Lower lobe of right lung (tissue), 2 donors: ENCODE results near the gene ASB8. TPM values are rescaled to one million over a fixed set of nuclear protein-coding genes. Genes with fewer than 3 reads are reported as not detected.
A peak's percentile ranks its signal among the peaks of the same experiment; 100 is the strongest.

Experiments
- ATAC-seq, 2 donors: fragments of 200-7000 bp; cut with Tn5 transposase; one replicate each; pipeline ENCODE4 v1.9.1; 2020 to 2022; ENCODE audit warnings: mild to moderate bottlenecking in 2 of 2, moderate library complexity in 2 of 2
- DNase-seq: peaks from one replicate; pipeline ENCODE4 v3.0.0-alpha.2; 2020
- H3K27ac ChIP-seq: fragments of 200-600 bp; one replicate; pipeline ENCODE4 v1.8.0; 2022
- H3K27me3 ChIP-seq: fragments of 200-600 bp; one replicate; pipeline ENCODE4 v1.8.0; 2022; ENCODE audit warnings: low read depth
- H3K36me3 ChIP-seq: fragments of 200-600 bp; one replicate; pipeline ENCODE4 v1.8.0; 2022; ENCODE audit warnings: mild to moderate bottlenecking
- H3K4me1 ChIP-seq: fragments of 200-600 bp; one replicate; pipeline ENCODE4 v1.8.0; 2022
- H3K4me3 ChIP-seq: fragments of 200-600 bp; one replicate; pipeline ENCODE4 v1.8.0; 2022; ENCODE audit warnings: mild to moderate bottlenecking
- H3K9me3 ChIP-seq: fragments of 200-600 bp; one replicate; pipeline ENCODE4 v1.8.0; 2022
- intact Hi-C: fragments of 100-400 bp; cut with DNase I; formaldehyde crosslinking; loops from one replicate; pipeline ENCODE4 v1.11.0; 2022
- total RNA-seq: library from RNA; stranded (reverse); fragmentation: NEBNext Ultra II Directional; extraction: Animal tissue kit (Norgen Biotek cat#: 25700); gene quantifications from one replicate; pipeline ENCODE4 v1.2.1, GENCODE V29; 2021
- TF ChIP-seq, protein P1 (sequence below): fragments of 200-600 bp; IDR thresholded peaks from one replicate; pipeline ENCODE4 v1.8.0; 2022; ENCODE audit warnings: antibody characterized with exemption, mild to moderate bottlenecking
- donor health status: DM: no; HTN: yes; CAD: no; lungs with severe emphysema.

The ASB8 gene
- total RNA-seq, 1 donor from 2014 or later = 40.9 TPM

- TF ChIP-seq, protein P1, sequence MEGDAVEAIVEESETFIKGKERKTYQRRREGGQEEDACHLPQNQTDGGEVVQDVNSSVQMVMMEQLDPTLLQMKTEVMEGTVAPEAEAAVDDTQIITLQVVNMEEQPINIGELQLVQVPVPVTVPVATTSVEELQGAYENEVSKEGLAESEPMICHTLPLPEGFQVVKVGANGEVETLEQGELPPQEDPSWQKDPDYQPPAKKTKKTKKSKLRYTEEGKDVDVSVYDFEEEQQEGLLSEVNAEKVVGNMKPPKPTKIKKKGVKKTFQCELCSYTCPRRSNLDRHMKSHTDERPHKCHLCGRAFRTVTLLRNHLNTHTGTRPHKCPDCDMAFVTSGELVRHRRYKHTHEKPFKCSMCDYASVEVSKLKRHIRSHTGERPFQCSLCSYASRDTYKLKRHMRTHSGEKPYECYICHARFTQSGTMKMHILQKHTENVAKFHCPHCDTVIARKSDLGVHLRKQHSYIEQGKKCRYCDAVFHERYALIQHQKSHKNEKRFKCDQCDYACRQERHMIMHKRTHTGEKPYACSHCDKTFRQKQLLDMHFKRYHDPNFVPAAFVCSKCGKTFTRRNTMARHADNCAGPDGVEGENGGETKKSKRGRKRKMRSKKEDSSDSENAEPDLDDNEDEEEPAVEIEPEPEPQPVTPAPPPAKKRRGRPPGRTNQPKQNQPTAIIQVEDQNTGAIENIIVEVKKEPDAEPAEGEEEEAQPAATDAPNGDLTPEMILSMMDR = no peak
- intact Hi-C loops = no loop called here
- Histone ChIP-seq H3K9me3 (no peaks in the 10 kb centered on the region), H3K4me1 (peaks cover 14% of the 10 kb centered on the region), H3K27ac (no peak overlapping the region), H3K4me3 (no peak overlapping the region), H3K36me3 (no peaks in the 10 kb centered on the region), H3K27me3 (no peaks in the 10 kb centered on the region)
- DNase-seq = no peak
- ATAC-seq = no peak
Observed at GRCh38 chr12:48194799-48195201, 37.5 kb upstream of the ASB8 start.

- Histone ChIP-seq H3K27ac (peak overlapping the region; percentile 25), H3K4me1 (peaks cover 5% of the 10 kb centered on the region), H3K4me3 (no peak overlapping the region), H3K9me3 (no peaks in the 10 kb centered on the region), H3K27me3 (no peaks in the 10 kb centered on the region), H3K36me3 (no peaks in the 10 kb centered on the region)
- peak in 1 of 2 donors; percentile 34 for ATAC-seq
- TF ChIP-seq, protein P1 = no peak
- DNase-seq = no peak
- intact Hi-C loops = no loop called here
Observed at GRCh38 chr12:48193623-48194022, 36.3 kb upstream of the ASB8 start.

- no peak for DNase-seq
- Histone ChIP-seq H3K9me3 (no peaks in the 10 kb centered on the region), H3K4me3 (no peak overlapping the region), H3K4me1 (peaks cover 5% of the 10 kb centered on the region), H3K27me3 (no peaks in the 10 kb centered on the region), H3K36me3 (no peaks in the 10 kb centered on the region), H3K27ac (no peak overlapping the region)
- intact Hi-C loops = no loop called here
- ATAC-seq = peak in 1 of 2 donors; percentile 30
- TF ChIP-seq, protein P1 = no peak
Observed at GRCh38 chr12:48192861-48193260, 35.5 kb upstream of the ASB8 start.

DNA sequence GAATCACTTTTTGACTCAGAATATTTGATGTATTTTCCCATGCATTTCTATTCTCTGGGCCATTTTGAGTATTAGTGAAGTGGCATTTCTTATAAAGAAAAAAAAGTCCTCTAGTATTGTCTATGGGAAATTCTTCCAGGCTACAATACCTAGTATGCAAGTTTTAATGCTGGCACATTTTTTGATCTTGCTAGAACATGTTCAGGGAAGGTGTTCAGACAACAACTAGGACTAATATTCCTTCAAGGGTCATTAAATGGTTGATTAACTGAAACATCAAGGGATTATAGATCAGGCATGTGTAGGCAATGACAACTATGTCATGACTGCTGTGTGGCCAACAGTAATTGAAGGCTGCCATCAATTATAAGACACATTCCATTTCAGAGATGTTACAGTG, 33.8 kb upstream of the ASB8 start:
- Histone ChIP-seq H3K9me3 (no peaks in the 10 kb centered on the region), H3K4me3 (no peak overlapping the region), H3K36me3 (no peaks in the 10 kb centered on the region), H3K4me1 (no peaks in the 10 kb centered on the region), H3K27ac (no peak overlapping the region), H3K27me3 (no peaks in the 10 kb centered on the region)
- intact Hi-C loops = no loop called here
- ATAC-seq (no peak), DNase-seq (no peak)
- TF ChIP-seq, protein P1 = no peak

DNA sequence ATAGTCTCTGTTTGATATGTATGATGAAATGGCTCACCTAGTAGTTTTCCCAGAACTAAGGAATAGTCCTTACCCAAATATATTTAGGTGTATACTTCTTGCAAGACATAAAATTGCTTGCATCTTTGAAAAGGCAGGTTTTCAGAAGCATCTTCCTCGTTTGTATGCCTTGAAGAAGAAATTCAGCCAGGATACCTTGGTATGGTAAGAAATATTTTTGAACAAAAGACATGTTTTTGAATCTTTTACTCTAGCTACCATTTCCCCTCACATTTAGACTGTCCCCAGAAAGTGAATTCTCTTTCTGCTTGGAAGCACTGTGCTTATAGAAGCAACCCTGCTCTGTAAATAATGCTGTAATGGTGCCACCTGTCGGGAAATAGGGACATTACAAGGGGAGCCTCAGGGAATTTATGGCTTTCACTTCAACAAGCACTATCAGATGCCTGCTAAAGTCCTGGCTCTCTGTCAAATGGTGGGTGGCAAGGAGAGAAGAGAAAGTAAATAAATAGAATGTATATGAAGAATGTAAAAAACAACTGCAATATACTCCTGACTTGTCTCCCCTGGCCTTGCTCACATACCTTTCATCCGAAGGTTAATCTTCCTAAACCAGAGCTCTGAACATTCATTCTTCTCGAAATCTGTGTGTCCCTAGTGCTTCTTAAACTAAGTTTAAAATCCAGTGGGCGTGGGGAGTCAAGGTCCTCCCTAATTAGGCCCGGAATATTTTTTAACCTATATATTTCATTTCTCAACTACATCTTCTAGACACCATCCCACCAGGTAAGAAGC, 32.2 kb upstream of the ASB8 start:
- Histone ChIP-seq H3K27me3 (peaks cover 13% of the 10 kb centered on the region), H3K36me3 (no peaks in the 10 kb centered on the region), H3K4me3 (no peak overlapping the region), H3K9me3 (no peaks in the 10 kb centered on the region), H3K27ac (no peak overlapping the region), H3K4me1 (peaks cover 2% of the 10 kb centered on the region)
- TF ChIP-seq, protein P1 = peak; percentile 91
- DNase-seq (no peak), ATAC-seq (peak; percentile 69 to 83)
- intact Hi-C loops = no loop called here
